ENCODE measurements around the gene SHROOM1.
"Not testable (repeated sequence)": the region's sequence is repeated elsewhere in the genome, so short reads cannot be mapped to it uniquely, and the experiment has no call there.

DNA sequence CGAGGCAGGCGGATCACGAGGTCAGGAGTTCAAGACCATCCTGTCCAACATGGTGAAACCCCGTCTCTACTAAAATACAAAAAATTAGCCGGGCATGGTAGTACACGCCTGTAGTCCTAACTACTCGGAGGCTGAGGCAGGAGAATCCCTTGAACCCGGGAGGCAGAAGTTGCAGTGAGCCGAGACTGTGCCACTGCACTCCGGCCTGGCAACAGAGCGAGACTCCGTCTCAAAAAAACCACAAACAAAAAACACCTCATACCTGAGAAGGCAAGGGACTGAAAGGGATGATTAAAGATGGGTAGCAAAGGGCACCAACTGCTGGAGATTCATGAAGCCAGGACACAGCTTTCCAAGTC lies 23.7 kb downstream of the SHROOM1 start:
- TF ChIP-seq CTCF, POLR2A, POLR2AphosphoS5, EP300 (IDR thresholded peaks at IDR 0.05): not testable (repeated sequence)
